ENCODE results near the gene FOXN3. TPM values are rescaled to one million over a fixed set of nuclear protein-coding genes. Genes with fewer than 3 reads are reported as not detected.

FOXN3 gene
- total RNA-seq, 1 experiment from 2014 or later = 8.8 TPM

GRCh38 chr14:89314274-89314673, 102.8 kb downstream of the FOXN3 start:
- Histone ChIP-seq H3K27ac (ENCODE audit: low read length) (no peak overlapping the region), H3K9me3 (ENCODE audit: control insufficient read depth, insufficient read depth, low read depth, low read length) (no peaks in the 10 kb centered on the region), H3K27me3 (ENCODE audit: control insufficient read depth, insufficient read depth, low read length) (no peaks in the 10 kb centered on the region), H3K4me1 (ENCODE audit: control insufficient read depth, insufficient read depth, low read length) (no peaks in the 10 kb centered on the region), H3K36me3 (ENCODE audit: control insufficient read depth, insufficient read depth, low read length) (no peaks in the 10 kb centered on the region), H3K4me3 (ENCODE audit: low read depth in 2 of 2, low read length in 2 of 2) (no peak overlapping the region)
- intact Hi-C loops (cut with micrococcal nuclease; ENCODE audit: unreplicated experiment) = no loop called here
- BruUV-seq (replicated peaks) = no TSS peak
- no peak for TF ChIP-seq POLR2AphosphoS5 (IDR thresholded peaks at IDR 0.05; ENCODE audit: low read depth, low read length)
- TF ChIP-seq SIN3A (IDR thresholded peaks at IDR 0.05; ENCODE audit: borderline replicate concordance, insufficient read depth, low read depth, low read length) = no peak
- TF ChIP-seq TCF7L2 (IDR thresholded peaks at IDR 0.05; ENCODE audit: low read depth, low read length) = no peak
- TF ChIP-seq CTCF (IDR thresholded peaks at IDR 0.05) = no peak
- TF ChIP-seq REST (IDR thresholded peaks at IDR 0.05; ENCODE audit: insufficient read depth in 1 of 2, low read depth in 2 of 2, low read length in 1 of 2) = no peak
- no peak for ATAC-seq
- no peak for DNase-seq (ENCODE audit: low read depth, low spot score)
- ChIA-PET POLR2A (no interaction called here), CTCF (no interaction called here)
- in situ Hi-C loops (cut with HindIII; ENCODE audit: low pct_unique_long_range_greater_than_20kb, low sequenced_read_pairs) = no loop called here

GRCh38 chr14:89312932-89313331, 104.1 kb downstream of the FOXN3 start:
- no peak for TF ChIP-seq POLR2AphosphoS5 (IDR thresholded peaks at IDR 0.05; ENCODE audit: low read depth, low read length)
- TF ChIP-seq SIN3A (IDR thresholded peaks at IDR 0.05; ENCODE audit: borderline replicate concordance, insufficient read depth, low read depth, low read length) = no peak
- TF ChIP-seq CTCF (IDR thresholded peaks at IDR 0.05) = no peak
- no peak for TF ChIP-seq REST (IDR thresholded peaks at IDR 0.05; ENCODE audit: insufficient read depth in 1 of 2, low read depth in 2 of 2, low read length in 1 of 2)
- no peak for TF ChIP-seq TCF7L2 (IDR thresholded peaks at IDR 0.05; ENCODE audit: low read depth, low read length)
- in situ Hi-C loops (cut with HindIII; ENCODE audit: low pct_unique_long_range_greater_than_20kb, low sequenced_read_pairs) = no loop called here
- no TSS peak for BruUV-seq (replicated peaks)

More at GRCh38 chr14:89312932-89313331, 104.1 kb downstream of the FOXN3 start:
- no peak overlapping the region for H3K4me3 ChIP-seq (ENCODE audit: low read depth in 2 of 2, low read length in 2 of 2)
- H3K9me3 ChIP-seq (ENCODE audit: control insufficient read depth, insufficient read depth, low read depth, low read length) = no peaks in the 10 kb centered on the region
- intact Hi-C loops (cut with micrococcal nuclease; ENCODE audit: unreplicated experiment) = no loop called here
- no peaks in the 10 kb centered on the region for H3K27me3 ChIP-seq (ENCODE audit: control insufficient read depth, insufficient read depth, low read length)
- ChIA-PET POLR2A (no interaction called here), CTCF (no interaction called here)
- no peak overlapping the region for H3K27ac ChIP-seq (ENCODE audit: low read length)
- H3K4me1 ChIP-seq (ENCODE audit: control insufficient read depth, insufficient read depth, low read length) = no peaks in the 10 kb centered on the region
- no peak for DNase-seq (ENCODE audit: low read depth, low spot score)
- no peaks in the 10 kb centered on the region for H3K36me3 ChIP-seq (ENCODE audit: control insufficient read depth, insufficient read depth, low read length)
- ATAC-seq = no peak
